Measurements from ENCODE around the gene KCNQ1.

KCNQ1 gene

GRCh38 chr11:2722955-2723354 is 278.1 kb downstream of the KCNQ1 start:
- ChIA-PET POLR2A (interaction anchor here (0.6 kb wide), 1 partner anchor 30 kb away, joined by 3 read pairs; no protein-coding TSS in a partner anchor), CTCF (interaction anchor here (1.1 to 1.7 kb wide), 3 partner anchors 11 to 53 kb away, joined by 3 read pairs; no protein-coding TSS in a partner anchor)
- Histone ChIP-seq H3K27me3 (replicated peaks in 2 of 5; ENCODE audit: control insufficient read depth in 4 of 5, insufficient read depth in 5 of 5, low read length in 4 of 5) (no peaks in the 10 kb centered on the region), H3K4me3 (ENCODE audit: control insufficient read depth in 1 of 7, extremely low read depth in 1 of 7, insufficient read depth in 4 of 7, low read depth in 2 of 7, low read length in 6 of 7) (no peak overlapping the region), H3K9me3 (ENCODE audit: control extremely low read depth in 1 of 5, control insufficient read depth in 4 of 5, insufficient read depth in 2 of 5, low read depth in 1 of 5, low read length in 4 of 5) (peaks cover 0 to 11% (median 0%) of the 10 kb centered on the region in 5 experiments), H3K4me1 (ENCODE audit: control extremely low read depth in 1 of 4, control insufficient read depth in 4 of 4, insufficient read depth in 4 of 4, low read length in 3 of 4) (no peaks in the 10 kb centered on the region), H3K36me3 (ENCODE audit: control insufficient read depth in 4 of 4, insufficient read depth in 4 of 4, low read length in 3 of 4) (no peaks in the 10 kb centered on the region), H3K27ac (ENCODE audit: insufficient read depth in 1 of 2, low read depth in 1 of 2, low read length in 2 of 2, poor library complexity in 1 of 2, severe bottlenecking in 2 of 2) (no peak overlapping the region)
- WGBS (ENCODE audit: insufficient coverage): 97% methylated on average over 6 of the region's 15 CpGs
- no peak for DNase-seq

GRCh38 chr11:2724104-2724503 is 279.3 kb downstream of the KCNQ1 start:
- Histone ChIP-seq H3K4me3 (ENCODE audit: control insufficient read depth in 1 of 7, extremely low read depth in 1 of 7, insufficient read depth in 4 of 7, low read depth in 2 of 7, low read length in 6 of 7) (no peak overlapping the region), H3K9me3 (ENCODE audit: control extremely low read depth in 1 of 5, control insufficient read depth in 4 of 5, insufficient read depth in 2 of 5, low read depth in 1 of 5, low read length in 4 of 5) (peaks cover 0 to 11% (median 0%) of the 10 kb centered on the region in 5 experiments), H3K36me3 (ENCODE audit: control insufficient read depth in 4 of 4, insufficient read depth in 4 of 4, low read length in 3 of 4) (no peaks in the 10 kb centered on the region), H3K4me1 (ENCODE audit: control extremely low read depth in 1 of 4, control insufficient read depth in 4 of 4, insufficient read depth in 4 of 4, low read length in 3 of 4) (no peaks in the 10 kb centered on the region), H3K27ac (ENCODE audit: insufficient read depth in 1 of 2, low read depth in 1 of 2, low read length in 2 of 2, poor library complexity in 1 of 2, severe bottlenecking in 2 of 2) (no peak overlapping the region), H3K27me3 (replicated peaks in 2 of 5; ENCODE audit: control insufficient read depth in 4 of 5, insufficient read depth in 5 of 5, low read length in 4 of 5) (no peaks in the 10 kb centered on the region)
- no peak for DNase-seq
- 92% methylated on average over 11 of the region's 16 CpGs for WGBS (ENCODE audit: insufficient coverage)
- POLR2A ChIA-PET: no interaction called here
- CTCF ChIA-PET: interaction anchor here (1.1 kb wide), 1 partner anchor 52 kb away, joined by 3 read pairs; no protein-coding TSS in a partner anchor

GRCh38 chr11:2724653-2725367 is 280.0 kb downstream of the KCNQ1 start:
- Histone ChIP-seq H3K36me3 (ENCODE audit: control insufficient read depth in 4 of 4, insufficient read depth in 4 of 4, low read length in 3 of 4) (no peaks in the 10 kb centered on the region), H3K4me3 (ENCODE audit: control insufficient read depth in 1 of 7, extremely low read depth in 1 of 7, insufficient read depth in 4 of 7, low read depth in 2 of 7, low read length in 6 of 7) (no peak overlapping the region), H3K27ac (ENCODE audit: insufficient read depth in 1 of 2, low read depth in 1 of 2, low read length in 2 of 2, poor library complexity in 1 of 2, severe bottlenecking in 2 of 2) (no peak overlapping the region), H3K9me3 (ENCODE audit: control extremely low read depth in 1 of 5, control insufficient read depth in 4 of 5, insufficient read depth in 2 of 5, low read depth in 1 of 5, low read length in 4 of 5) (peaks cover 0 to 11% (median 0%) of the 10 kb centered on the region in 5 experiments), H3K4me1 (ENCODE audit: control extremely low read depth in 1 of 4, control insufficient read depth in 4 of 4, insufficient read depth in 4 of 4, low read length in 3 of 4) (no peaks in the 10 kb centered on the region), H3K27me3 (replicated peaks in 2 of 5; ENCODE audit: control insufficient read depth in 4 of 5, insufficient read depth in 5 of 5, low read length in 4 of 5) (no peaks in the 10 kb centered on the region)
- 97% methylated on average over 18 of the region's 20 CpGs for WGBS (ENCODE audit: insufficient coverage)
- POLR2A ChIA-PET: no interaction called here
- CTCF ChIA-PET: interaction anchor here (0.6 to 1.3 kb wide), 2 partner anchors 17 to 1008 kb away, joined by 3 to 4 read pairs; no protein-coding TSS in a partner anchor
- DNase-seq: no peak

- Histone ChIP-seq H3K27me3 (replicated peaks in 2 of 5; ENCODE audit: control insufficient read depth in 4 of 5, insufficient read depth in 5 of 5, low read length in 4 of 5) (no peaks in the 10 kb centered on the region), H3K4me1 (ENCODE audit: control extremely low read depth in 1 of 4, control insufficient read depth in 4 of 4, insufficient read depth in 4 of 4, low read length in 3 of 4) (no peaks in the 10 kb centered on the region), H3K4me3 (ENCODE audit: control insufficient read depth in 1 of 7, extremely low read depth in 1 of 7, insufficient read depth in 4 of 7, low read depth in 2 of 7, low read length in 6 of 7) (no peak overlapping the region), H3K36me3 (ENCODE audit: control insufficient read depth in 4 of 4, insufficient read depth in 4 of 4, low read length in 3 of 4) (no peaks in the 10 kb centered on the region), H3K9me3 (ENCODE audit: control extremely low read depth in 1 of 5, control insufficient read depth in 4 of 5, insufficient read depth in 2 of 5, low read depth in 1 of 5, low read length in 4 of 5) (peaks cover 0 to 11% (median 0%) of the 10 kb centered on the region in 5 experiments), H3K27ac (ENCODE audit: insufficient read depth in 1 of 2, low read depth in 1 of 2, low read length in 2 of 2, poor library complexity in 1 of 2, severe bottlenecking in 2 of 2) (no peak overlapping the region)
- no peak for DNase-seq
- POLR2A ChIA-PET: no interaction called here
- WGBS (ENCODE audit: insufficient coverage): 97% methylated on average over 25 of the region's 27 CpGs
- CTCF ChIA-PET: interaction anchor here (1.3 kb wide), 1 partner anchor 18 kb away, joined by 4 read pairs; no protein-coding TSS in a partner anchor
These were observed 280.8 kb downstream of the KCNQ1 start for GRCh38 chr11:2725368-2726300.

GRCh38 chr11:2726964-2727363 is 282.2 kb downstream of the KCNQ1 start:
- no peak for DNase-seq
- WGBS (ENCODE audit: insufficient coverage): 97% methylated on average over 3 of the region's 4 CpGs
- Histone ChIP-seq H3K27me3 (replicated peaks in 2 of 5; ENCODE audit: control insufficient read depth in 4 of 5, insufficient read depth in 5 of 5, low read length in 4 of 5) (no peaks in the 10 kb centered on the region), H3K36me3 (ENCODE audit: control insufficient read depth in 4 of 4, insufficient read depth in 4 of 4, low read length in 3 of 4) (no peaks in the 10 kb centered on the region), H3K4me1 (ENCODE audit: control extremely low read depth in 1 of 4, control insufficient read depth in 4 of 4, insufficient read depth in 4 of 4, low read length in 3 of 4) (no peaks in the 10 kb centered on the region), H3K27ac (ENCODE audit: insufficient read depth in 1 of 2, low read depth in 1 of 2, low read length in 2 of 2, poor library complexity in 1 of 2, severe bottlenecking in 2 of 2) (no peak overlapping the region), H3K9me3 (ENCODE audit: control extremely low read depth in 1 of 5, control insufficient read depth in 4 of 5, insufficient read depth in 2 of 5, low read depth in 1 of 5, low read length in 4 of 5) (peaks cover 0 to 11% (median 0%) of the 10 kb centered on the region in 5 experiments), H3K4me3 (ENCODE audit: control insufficient read depth in 1 of 7, extremely low read depth in 1 of 7, insufficient read depth in 4 of 7, low read depth in 2 of 7, low read length in 6 of 7) (no peak overlapping the region)
- POLR2A ChIA-PET: no interaction called here
- CTCF ChIA-PET: interaction anchor here (0.5 kb wide), 1 partner anchor 1151 kb away, joined by 3 read pairs; no protein-coding TSS in a partner anchor

- no peak for DNase-seq
- Histone ChIP-seq H3K4me1 (ENCODE audit: control extremely low read depth in 1 of 4, control insufficient read depth in 4 of 4, insufficient read depth in 4 of 4, low read length in 3 of 4) (no peaks in the 10 kb centered on the region), H3K9me3 (ENCODE audit: control extremely low read depth in 1 of 5, control insufficient read depth in 4 of 5, insufficient read depth in 2 of 5, low read depth in 1 of 5, low read length in 4 of 5) (peaks cover 0 to 11% (median 0%) of the 10 kb centered on the region in 5 experiments), H3K36me3 (ENCODE audit: control insufficient read depth in 4 of 4, insufficient read depth in 4 of 4, low read length in 3 of 4) (no peaks in the 10 kb centered on the region), H3K27me3 (replicated peaks in 2 of 5; ENCODE audit: control insufficient read depth in 4 of 5, insufficient read depth in 5 of 5, low read length in 4 of 5) (no peaks in the 10 kb centered on the region), H3K27ac (ENCODE audit: insufficient read depth in 1 of 2, low read depth in 1 of 2, low read length in 2 of 2, poor library complexity in 1 of 2, severe bottlenecking in 2 of 2) (no peak overlapping the region), H3K4me3 (ENCODE audit: control insufficient read depth in 1 of 7, extremely low read depth in 1 of 7, insufficient read depth in 4 of 7, low read depth in 2 of 7, low read length in 6 of 7) (no peak overlapping the region)
- 98% methylated on average over 17 of the region's 17 CpGs for WGBS (ENCODE audit: insufficient coverage)
- ChIA-PET POLR2A (no interaction called here), CTCF (no interaction called here)
These were observed 283.4 kb downstream of the KCNQ1 start for GRCh38 chr11:2728128-2728662.

Data from common myeloid progenitor, CD34-positive (primary cell).